DOHH2 (cell line): ENCODE results near the gene CEP131.

Experiments used
- CTCF ChIP-seq: fragments of 200-600 bp; sonication (generic); IDR thresholded peaks from one replicate; pipeline ENCODE4 v1.5.1; 2014; ENCODE audit warnings: antibody characterized with exemption, mild to moderate bottlenecking, low read depth, low read length; ENCODE audit not compliant: poor library complexity, severe bottlenecking
- EZH2phosphoT487 ChIP-seq: fragments of 200-600 bp; sonication (generic); IDR thresholded peaks from 2 replicates; pipeline ENCODE4 v1.6.1; 2017; ENCODE audit warnings: borderline replicate concordance, mild to moderate bottlenecking, antibody characterized with exemption, low read length, moderate library complexity, mixed read lengths

- TF ChIP-seq CTCF (no peak), EZH2phosphoT487 (no peak)
These were observed 14.1 kb downstream of the CEP131 start for GRCh38 chr17:81208651-81209050.
